Keratinocyte (primary cell): Measurements from ENCODE around the gene CDC6. TPM values are rescaled to one million over a fixed set of nuclear protein-coding genes. Genes with fewer than 3 reads are reported as not detected.

Experiments
- DNase-seq: peaks from one replicate; pipeline ENCODE4 v3.0.0-alpha.2; 2011; ENCODE audit warnings: low read depth, missing footprints, low spot score
- FAIRE-seq: peaks from 2 replicates; lab custom pipeline; 2011; peaks lifted over from hg19 to GRCh38; lab: Jason Lieb, UNC
- H2AFZ ChIP-seq: 2 replicates; pipeline ENCODE4 v1.6.0; 2012; ENCODE audit warnings: low read length, control low read depth, inconsistent platforms; ENCODE audit not compliant: control insufficient read depth
- H3K27ac ChIP-seq: 2 replicates; pipeline ENCODE4 v1.5.1; 2011; ENCODE audit warnings: low read length; ENCODE audit not compliant: control insufficient read depth, insufficient read depth
- H3K27me3 ChIP-seq: 3 replicates; pipeline ENCODE4 v1.6.0; 2011; ENCODE audit warnings: low read length; ENCODE audit not compliant: control insufficient read depth, insufficient read depth; ENCODE audit errors: extremely low read depth
- H3K36me3 ChIP-seq, 2 experiments: 2 replicates in 1 of 2; 3 replicates in 1 of 2; pipeline ENCODE4 v1.5.1; 2011; ENCODE audit warnings: low read length in 2 of 2, mild to moderate bottlenecking in 1 of 2; ENCODE audit not compliant: control insufficient read depth in 2 of 2, insufficient read depth in 2 of 2; ENCODE audit errors: extremely low read depth in 1 of 2
- H3K4me1 ChIP-seq: 3 replicates; pipeline ENCODE4 v1.5.1; 2011; ENCODE audit warnings: low read length; ENCODE audit not compliant: control insufficient read depth, insufficient read depth; ENCODE audit errors: extremely low read depth
- H3K4me2 ChIP-seq: 3 replicates; pipeline ENCODE4 v1.6.0; 2011; ENCODE audit warnings: low read depth, low read length; ENCODE audit not compliant: control insufficient read depth, insufficient read depth; ENCODE audit errors: extremely low read depth
- H3K4me3 ChIP-seq, 3 experiments: fragments of 200-600 bp in 1 of 3; sonication (generic) in 1 of 3; 2 replicates in 2 of 3; 3 replicates in 1 of 3; pipeline ENCODE4 v1.5.1; 2011 to 2016; ENCODE audit warnings: low read length in 3 of 3, mild to moderate bottlenecking in 3 of 3, control low read depth in 2 of 3, inconsistent platforms in 1 of 3, low read depth in 1 of 3, mixed read lengths in 1 of 3, mixed run types in 1 of 3, moderate library complexity in 1 of 3; ENCODE audit not compliant: control insufficient read depth in 2 of 3, insufficient read depth in 2 of 3; ENCODE audit errors: extremely low read depth in 1 of 3
- H3K79me2 ChIP-seq: 2 replicates; pipeline ENCODE4 v1.6.0; 2012; ENCODE audit warnings: low read length; ENCODE audit not compliant: control insufficient read depth, insufficient read depth
- H3K9ac ChIP-seq: 3 replicates; pipeline ENCODE4 v1.6.0; 2011; ENCODE audit warnings: low read length; ENCODE audit not compliant: control insufficient read depth, insufficient read depth; ENCODE audit errors: extremely low read depth
- H3K9me1 ChIP-seq: 3 replicates; pipeline ENCODE4 v1.6.0; 2011; ENCODE audit warnings: low read length; ENCODE audit not compliant: control insufficient read depth, insufficient read depth; ENCODE audit errors: extremely low read depth
- H3K9me3 ChIP-seq: 2 replicates; pipeline ENCODE4 v1.5.1; 2012; ENCODE audit warnings: low read depth, low read length; ENCODE audit not compliant: control insufficient read depth
- H4K20me1 ChIP-seq: 3 replicates; pipeline ENCODE4 v1.6.0; 2011; ENCODE audit warnings: low read length; ENCODE audit not compliant: control insufficient read depth, insufficient read depth; ENCODE audit errors: extremely low read depth
- EZH2 ChIP-seq: IDR thresholded peaks from one replicate; pipeline ENCODE4 v1.6.1; 2012; ENCODE audit warnings: inconsistent platforms, mild to moderate bottlenecking, low read length, moderate library complexity
- dilution Hi-C: fragments of 300-500 bp; cut with MboI; formaldehyde crosslinking; loops from one replicate; pipeline ENCODE4 v1.7.0; 2020; ENCODE audit warnings: low sequenced_read_pairs; ENCODE audit not compliant: extremely low pct_ligation_motif_present
- polyA plus RNA-seq, 5 experiments: library from polyadenylated mRNA; depleted of rRNA in 3 of 5; stranded (reverse) in 3 of 5; stranded (forward) in 1 of 5; unstranded in 1 of 5; fragments of >200 nt; gene quantifications; 1 replicate in 1 of 5; 2 replicates in 3 of 5; 3 replicates in 1 of 5; pipeline versions ENCODE4 v1.2.1 to v1.2.3, GENCODE V29; 2011 to 2012; ENCODE audit warnings: missing spikeins in 2 of 5, low read depth in 1 of 5, low replicate concordance in 1 of 5
- TF ChIP-seq, protein P1 (sequence below), 3 experiments: IDR thresholded peaks in 1 of 3; conservative IDR thresholded peaks in 1 of 3; optimal IDR thresholded peaks in 1 of 3; 2 replicates in 2 of 3; 3 replicates in 1 of 3; pipeline versions ENCODE3 to v1.5.1; 2011; ENCODE audit warnings: low read length in 3 of 3, mild to moderate bottlenecking in 3 of 3, moderate library complexity in 2 of 3, control low read depth in 1 of 3, inconsistent platforms in 1 of 3; ENCODE audit not compliant: insufficient read depth in 2 of 3; ENCODE audit errors: extremely low read depth in 1 of 3

CDC6 gene
- polyA plus RNA-seq, 1 donor (not counting 4 experiments of a cell fraction or from before 2014, with no cell fraction given) = 28.0 TPM

GRCh38 chr17:40340327-40340726 lies 52.6 kb downstream of the CDC6 start:
- no peak overlapping the region for H3K9ac ChIP-seq
- H3K4me1 ChIP-seq = peaks cover 52% of the 10 kb centered on the region
- H3K4me2 ChIP-seq = no peak overlapping the region
- H4K20me1 ChIP-seq = peaks cover 3% of the 10 kb centered on the region
- dilution Hi-C loops = no loop called here
- TF ChIP-seq, protein P1, sequence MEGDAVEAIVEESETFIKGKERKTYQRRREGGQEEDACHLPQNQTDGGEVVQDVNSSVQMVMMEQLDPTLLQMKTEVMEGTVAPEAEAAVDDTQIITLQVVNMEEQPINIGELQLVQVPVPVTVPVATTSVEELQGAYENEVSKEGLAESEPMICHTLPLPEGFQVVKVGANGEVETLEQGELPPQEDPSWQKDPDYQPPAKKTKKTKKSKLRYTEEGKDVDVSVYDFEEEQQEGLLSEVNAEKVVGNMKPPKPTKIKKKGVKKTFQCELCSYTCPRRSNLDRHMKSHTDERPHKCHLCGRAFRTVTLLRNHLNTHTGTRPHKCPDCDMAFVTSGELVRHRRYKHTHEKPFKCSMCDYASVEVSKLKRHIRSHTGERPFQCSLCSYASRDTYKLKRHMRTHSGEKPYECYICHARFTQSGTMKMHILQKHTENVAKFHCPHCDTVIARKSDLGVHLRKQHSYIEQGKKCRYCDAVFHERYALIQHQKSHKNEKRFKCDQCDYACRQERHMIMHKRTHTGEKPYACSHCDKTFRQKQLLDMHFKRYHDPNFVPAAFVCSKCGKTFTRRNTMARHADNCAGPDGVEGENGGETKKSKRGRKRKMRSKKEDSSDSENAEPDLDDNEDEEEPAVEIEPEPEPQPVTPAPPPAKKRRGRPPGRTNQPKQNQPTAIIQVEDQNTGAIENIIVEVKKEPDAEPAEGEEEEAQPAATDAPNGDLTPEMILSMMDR (optimal IDR thresholded peaks at IDR 0.05 in 1 of 3, IDR thresholded peaks at IDR 0.05 in 1 of 3, conservative IDR thresholded peaks at IDR 0.05 in 1 of 3; ENCODE audit: extremely low read depth in 1 of 3, insufficient read depth in 2 of 3, low read length in 3 of 3) = no peak
- TF ChIP-seq EZH2 = no peak
- H3K4me3 ChIP-seq = no peak overlapping the region
- H3K9me3 ChIP-seq = no peaks in the 10 kb centered on the region
- FAIRE-seq = no peak
- no peaks in the 10 kb centered on the region for H3K27me3 ChIP-seq
- no peak overlapping the region for H2AFZ ChIP-seq
- no peak overlapping the region for H3K27ac ChIP-seq
- no peaks in the 10 kb centered on the region for H3K9me1 ChIP-seq
- peaks cover 27% of the 10 kb centered on the region for H3K79me2 ChIP-seq
- no peak for DNase-seq
- peaks cover 0 to 8% of the 10 kb centered on the region in 2 experiments for H3K36me3 ChIP-seq

DNA sequence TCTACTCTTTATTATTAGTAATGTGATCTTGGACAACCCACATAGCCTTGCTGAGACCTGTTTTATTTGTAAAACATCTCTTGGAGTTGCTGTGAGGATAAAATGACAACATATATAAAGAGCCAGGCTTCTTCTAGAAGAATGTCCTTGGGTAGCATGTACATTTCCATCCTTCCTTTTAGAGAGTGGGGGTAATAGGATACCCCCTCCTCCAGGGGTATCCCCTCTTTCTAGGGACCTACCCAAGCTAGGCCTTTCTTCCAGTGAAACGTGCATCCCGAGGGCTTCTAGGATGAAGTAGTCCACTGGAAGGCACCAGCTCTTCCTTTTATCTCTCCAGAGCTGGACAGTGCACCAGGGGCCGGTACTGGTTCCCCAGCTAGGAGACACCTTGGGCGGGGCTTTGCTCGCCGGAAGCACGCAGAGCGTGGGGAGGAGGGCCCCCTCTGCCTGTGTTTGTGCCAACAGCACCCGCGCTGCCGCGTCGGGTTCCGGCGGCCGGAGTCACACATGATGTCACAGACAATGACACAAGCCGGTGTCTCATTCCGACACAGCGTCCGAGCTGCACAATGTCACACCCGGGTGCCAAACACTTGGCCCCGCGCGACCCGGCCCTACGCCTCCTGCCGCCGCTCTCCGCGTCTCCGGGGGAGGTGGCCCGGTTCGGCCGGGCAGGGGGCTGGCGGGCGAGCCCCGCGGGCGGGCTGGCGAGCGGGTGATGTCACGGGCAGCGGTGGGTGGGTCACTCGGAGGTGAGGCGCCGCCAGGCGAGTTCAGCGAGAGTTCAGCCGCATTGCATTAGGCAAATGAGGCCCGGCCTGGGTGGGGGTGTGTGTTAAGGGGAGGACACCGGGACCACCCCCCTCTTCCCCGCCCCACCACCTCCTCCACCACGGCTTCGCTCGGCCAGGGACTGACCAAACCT lies 53.5 kb downstream of the CDC6 start:
- no peak for DNase-seq
- Histone ChIP-seq H3K4me2 (peak overlapping the region; percentile 76), H4K20me1 (peaks cover 3% of the 10 kb centered on the region), H3K36me3 (peaks cover 0 to 5% of the 10 kb centered on the region in 2 experiments), H3K27ac (peak overlapping the region; percentile 33), H3K4me1 (peaks cover 60% of the 10 kb centered on the region), H3K4me3 (peak overlapping the region; percentile 40 to 70 (median 63)), H3K79me2 (peaks cover 24% of the 10 kb centered on the region), H3K9me3 (no peaks in the 10 kb centered on the region), H3K9ac (peak overlapping the region; percentile 65), H3K9me1 (no peaks in the 10 kb centered on the region), H2AFZ (no peak overlapping the region), H3K27me3 (no peaks in the 10 kb centered on the region)
- dilution Hi-C loops = no loop called here
- TF ChIP-seq, protein P1 (optimal IDR thresholded peaks at IDR 0.05 in 1 of 3, IDR thresholded peaks at IDR 0.05 in 1 of 3, conservative IDR thresholded peaks at IDR 0.05 in 1 of 3; ENCODE audit: extremely low read depth in 1 of 3, insufficient read depth in 2 of 3, low read length in 3 of 3) = no peak
- no peak for TF ChIP-seq EZH2
- no peak for FAIRE-seq
